K562 (cell line): ENCODE measurements around the gene SLC15A3. TPM values are rescaled to one million over a fixed set of nuclear protein-coding genes. Genes with fewer than 3 reads are reported as not detected.

ENCODE experiments used
- ATAC-seq: fragments of 200-7000 bp; cut with Tn5 transposase; 3 replicates; pipeline ENCODE4 v1.9.1; 2020; ENCODE audit warnings: moderate library complexity
- BruUV-seq: library from RNA; stranded (reverse); fragments of 400-500 nt; replicated peaks from 2 replicates; lab custom pipeline; 2021; lab: Mats Ljungman, UMichigan
- CTCF ChIA-PET: fragments of 300-600 bp; formaldehyde crosslinking; extraction: SDS; loops from one replicate; lab custom pipeline; 2021; ENCODE audit warnings: low intra/inter-chr PET ratio; lab: Yijun Ruan, JAX
- POLR2A ChIA-PET: fragments of 300-600, 350-650 bp; sonication (Branson Sonifier 250); formaldehyde crosslinking; extraction: SDS; loops from one replicate; lab custom pipeline; 2021; ENCODE audit warnings: antibody characterized with exemption, inconsistent platforms; lab: Yijun Ruan, JAX
- DNase-seq, 4 experiments: peaks; one replicate each; pipeline versions ENCODE4 v3.0.0 to v3.0.0-alpha.2; 2011 to 2018; ENCODE audit warnings: low spot score in 3 of 4, mixed read lengths in 3 of 4; ENCODE audit errors: extremely low read depth in 1 of 4
- FAIRE-seq: peaks from 2 replicates; lab custom pipeline; 2011; peaks lifted over from hg19 to GRCh38; lab: Jason Lieb, UNC
- H2AFZ ChIP-seq: 2 replicates; pipeline ENCODE4 v1.6.0; 2011; ENCODE audit warnings: low read depth, low read length, control low read depth, inconsistent platforms
- H3K27ac ChIP-seq: fragments of 200-600 bp; 3 replicates; pipeline ENCODE4 v1.8.0; 2011; ENCODE audit warnings: low read depth, mild to moderate bottlenecking, control low read depth, inconsistent platforms, low read length, moderate library complexity, mixed read lengths; ENCODE audit errors: extremely low read depth
- H3K27me3 ChIP-seq, 2 experiments: fragments of 300-600 bp in 1 of 2; 2 replicates in 1 of 2; 3 replicates in 1 of 2; pipeline versions ENCODE4 v1.6.0 to v1.8.0; 2011; ENCODE audit warnings: inconsistent platforms in 2 of 2, low read length in 2 of 2, mild to moderate bottlenecking in 1 of 2, mixed read lengths in 1 of 2, moderate library complexity in 1 of 2; ENCODE audit not compliant: control insufficient read depth in 2 of 2, insufficient read depth in 2 of 2
- H3K36me3 ChIP-seq: fragments of 300-600 bp; 3 replicates; pipeline ENCODE4 v1.8.0; 2011; ENCODE audit warnings: mild to moderate bottlenecking, low read length, inconsistent platforms; ENCODE audit not compliant: control insufficient read depth, insufficient read depth
- H3K4me1 ChIP-seq, 2 experiments: fragments of 200-600 bp in 1 of 2; replicated peaks in 1 of 2; 2 replicates in 1 of 2; 3 replicates in 1 of 2; pipeline versions ENCODE4 v1.5.1 to v1.8.0; 2011; ENCODE audit warnings: inconsistent platforms in 2 of 2, low read length in 2 of 2, mild to moderate bottlenecking in 1 of 2, mixed read lengths in 1 of 2, moderate library complexity in 1 of 2; ENCODE audit not compliant: control insufficient read depth in 2 of 2, insufficient read depth in 2 of 2
- H3K4me2 ChIP-seq: 2 replicates; pipeline ENCODE4 v1.6.1; 2011; ENCODE audit warnings: low read length, control low read depth, inconsistent platforms, mixed read lengths; ENCODE audit not compliant: insufficient read depth
- H3K4me3 ChIP-seq: fragments of 200-600 bp; sonication (generic), shearing (Covaris generic); 2 replicates; pipeline ENCODE4 v1.5.1; 2016; ENCODE audit warnings: control low read depth, inconsistent platforms
- H3K79me2 ChIP-seq: fragments of 200-600 bp; 3 replicates; pipeline ENCODE4 v1.8.0; 2011; ENCODE audit warnings: low read length, inconsistent platforms; ENCODE audit not compliant: control insufficient read depth, insufficient read depth
- H3K9ac ChIP-seq, 2 experiments: 2 replicates each; pipeline versions ENCODE4 v1.6.0 to v1.6.1; 2011; ENCODE audit warnings: low read depth in 2 of 2, low read length in 2 of 2, control low read depth in 1 of 2, inconsistent platforms in 1 of 2, mild to moderate bottlenecking in 1 of 2, mixed read lengths in 1 of 2; ENCODE audit not compliant: insufficient read depth in 1 of 2
- H3K9me1 ChIP-seq: one replicate; pipeline ENCODE4 v1.6.0; 2011; ENCODE audit warnings: inconsistent platforms, mild to moderate bottlenecking, low read length, moderate library complexity; ENCODE audit not compliant: control insufficient read depth, insufficient read depth
- H3K9me3 ChIP-seq: replicated peaks from 2 replicates; pipeline ENCODE4 v1.5.1; 2011; ENCODE audit warnings: low read depth, low read length, inconsistent platforms; ENCODE audit not compliant: control insufficient read depth, insufficient read depth
- H4K20me1 ChIP-seq: replicated peaks from 2 replicates; pipeline ENCODE4 v1.6.1; 2011; ENCODE audit warnings: low read length, inconsistent platforms, mixed read lengths; ENCODE audit not compliant: control insufficient read depth, insufficient read depth
- CREM ChIP-seq: IDR thresholded peaks from 2 replicates; pipeline ENCODE4 v1.6.1; 2014; ENCODE audit warnings: antibody characterized with exemption, low read depth
- KDM5B ChIP-seq: fragments of 200-600 bp; sonication (generic); IDR thresholded peaks from 2 replicates; pipeline ENCODE4 v1.6.1; 2012; ENCODE audit warnings: low read depth, mild to moderate bottlenecking, moderate library complexity, low read length, control low read depth, inconsistent platforms; ENCODE audit not compliant: insufficient replicate concordance
- NR2F6 ChIP-seq: fragments of 450-650 bp; formaldehyde crosslinking; IDR thresholded peaks from 2 replicates; pipeline ENCODE4 v1.4.0; 2020; ENCODE audit warnings: mild to moderate bottlenecking
- SRSF9 ChIP-seq: fragments of 200-400 bp; formaldehyde crosslinking; IDR thresholded peaks from 2 replicates; pipeline ENCODE4 v1.6.1; 2017; ENCODE audit warnings: low read depth, low read length, borderline replicate concordance
- ZNF583 ChIP-seq: fragments of 250-450 bp; sonication (Bioruptor Pico); IDR thresholded peaks from 2 replicates; pipeline ENCODE4 v1.4.0; 2020
- WGBS: fragments of 100-300 bp; shearing (Covaris generic); methylation state at CpG from one replicate; pipeline ENCODE4 v1.1.6; 2016; ENCODE audit warnings: low coverage, mixed read lengths; ENCODE audit not compliant: insufficient coverage; ENCODE audit errors: missing lambda C conversion rate; 5-methylcytosine and 5-hydroxymethylcytosine counted together
- in situ Hi-C: fragments of 300-500 bp; cut with MboI; formaldehyde crosslinking; loops from 4 replicates; pipeline ENCODE4 v1.15.0; 2018; ENCODE audit warnings: inconsistent platforms, mixed read lengths
- intact Hi-C: fragments of 100-400 bp; cut with micrococcal nuclease; formaldehyde crosslinking; loops from 2 replicates; pipeline ENCODE4 v1.14.2; 2022
- polyA plus RNA-seq, 8 experiments: library from polyadenylated mRNA; depleted of rRNA in 4 of 8; stranded (reverse) in 5 of 8; unstranded in 3 of 8; fragments of >200 nt; fragmentation: Nextera tagmentation in 2 of 8; fragmentation: Illumina TruSeq in 1 of 8; extraction: Ambion mirVana in 2 of 8; extraction: Trizol in 1 of 8; gene quantifications; 2 replicates each; pipeline versions ENCODE4 v1.2.1 to v1.2.3, GENCODE V29; 2011 to 2014; ENCODE audit warnings: inconsistent platforms in 1 of 8, missing spikeins in 1 of 8
- total RNA-seq, 7 experiments: library from RNA; depleted of rRNA in 6 of 7; stranded (reverse); fragments of >200 nt in 6 of 7; fragmentation: Illumina TruSeq in 2 of 7; extraction: Trizol in 2 of 7; gene quantifications; 2 replicates each; pipeline versions ENCODE4 v1.2.1 to v1.2.3, GENCODE V29; 2011 to 2021; ENCODE audit warnings: low replicate concordance in 1 of 7
- TF ChIP-seq, protein P1 (sequence below): fragments of 450-650 bp; formaldehyde crosslinking; IDR thresholded peaks from 2 replicates; pipeline ENCODE4 v1.4.0; 2020; ENCODE audit warnings: mild to moderate bottlenecking, moderate library complexity
- TF ChIP-seq, protein P2 (sequence below): sonication (generic); formaldehyde crosslinking; IDR thresholded peaks from 2 replicates; pipeline ENCODE4 v1.8.0; 2023; ENCODE audit warnings: mild to moderate bottlenecking, missing genetic modification reagents
- TF ChIP-seq, protein P3 (sequence below): sonication (generic); formaldehyde crosslinking; IDR thresholded peaks from 2 replicates; pipeline ENCODE4 v1.5.0; 2020; ENCODE audit warnings: missing genetic modification reagents

SLC15A3 gene
- total and polyA plus RNA-seq, 9 of the 15 experiments (the other 6 are each of a cell fraction or from before 2014, with no cell fraction given): 0.07 to 0.27 TPM; not detected in 7

DNA sequence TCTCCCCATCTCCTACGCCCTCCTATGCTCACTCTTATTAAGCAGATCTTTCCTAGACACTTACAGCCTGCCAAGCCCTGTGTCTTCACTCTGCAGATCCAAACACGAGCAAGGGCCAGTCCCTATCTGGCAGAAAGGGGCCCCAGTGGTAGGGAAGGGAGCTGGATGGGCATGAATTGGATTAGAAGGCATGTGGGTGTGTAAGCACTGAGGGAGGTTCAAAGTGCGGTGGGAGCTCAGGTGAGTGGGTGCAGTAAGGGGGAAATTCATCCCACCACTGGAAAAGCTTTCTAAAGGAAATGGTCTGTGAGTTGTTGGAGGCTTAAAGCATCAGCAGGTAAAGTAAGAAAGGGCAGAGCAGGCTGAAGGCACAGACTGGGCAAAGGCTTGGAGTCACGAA, 22.2 kb downstream of the SLC15A3 start:
- Histone ChIP-seq H4K20me1 (0 out of 2 replicates have a peak, but pooled peaks cover 13% of the 10 kb centered on the region), H3K4me2 (no peak overlapping the region), H3K9me1 (no peaks in the 10 kb centered on the region), H2AFZ (no peak overlapping the region), H3K79me2 (no peaks in the 10 kb centered on the region), H3K27me3 (peaks cover 73 to 96% of the 10 kb centered on the region in 2 experiments), H3K9ac (no peak overlapping the region), H3K4me1 (peaks cover 0 to 26% of the 10 kb centered on the region in 2 experiments; a peak in 2 of 5 replicates), H3K36me3 (no peaks in the 10 kb centered on the region), H3K9me3 (no peaks in the 10 kb centered on the region), H3K27ac (no peak overlapping the region), H3K4me3 (no peak overlapping the region)
- ATAC-seq (no peak), FAIRE-seq (no peak), DNase-seq (no peak)
- WGBS: 0% methylated on average over 4 of the region's 4 CpGs
- ChIA-PET POLR2A (interaction anchor here (0.9 to 1.4 kb wide), 3 partner anchors 13 to 210 kb away, joined by 3 to 4 read pairs (median 3); no protein-coding TSS in a partner anchor), CTCF (no interaction called here)
- BruUV-seq: no TSS peak
- in situ Hi-C loops (no loop called here), intact Hi-C loops (no loop called here)
- no peak for TF ChIP-seq KDM5B
- no peak for TF ChIP-seq SRSF9
- TF ChIP-seq, protein P1, sequence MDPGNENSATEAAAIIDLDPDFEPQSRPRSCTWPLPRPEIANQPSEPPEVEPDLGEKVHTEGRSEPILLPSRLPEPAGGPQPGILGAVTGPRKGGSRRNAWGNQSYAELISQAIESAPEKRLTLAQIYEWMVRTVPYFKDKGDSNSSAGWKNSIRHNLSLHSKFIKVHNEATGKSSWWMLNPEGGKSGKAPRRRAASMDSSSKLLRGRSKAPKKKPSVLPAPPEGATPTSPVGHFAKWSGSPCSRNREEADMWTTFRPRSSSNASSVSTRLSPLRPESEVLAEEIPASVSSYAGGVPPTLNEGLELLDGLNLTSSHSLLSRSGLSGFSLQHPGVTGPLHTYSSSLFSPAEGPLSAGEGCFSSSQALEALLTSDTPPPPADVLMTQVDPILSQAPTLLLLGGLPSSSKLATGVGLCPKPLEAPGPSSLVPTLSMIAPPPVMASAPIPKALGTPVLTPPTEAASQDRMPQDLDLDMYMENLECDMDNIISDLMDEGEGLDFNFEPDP (CRISPR knock-in tag): no peak
- TF ChIP-seq, protein P2, sequence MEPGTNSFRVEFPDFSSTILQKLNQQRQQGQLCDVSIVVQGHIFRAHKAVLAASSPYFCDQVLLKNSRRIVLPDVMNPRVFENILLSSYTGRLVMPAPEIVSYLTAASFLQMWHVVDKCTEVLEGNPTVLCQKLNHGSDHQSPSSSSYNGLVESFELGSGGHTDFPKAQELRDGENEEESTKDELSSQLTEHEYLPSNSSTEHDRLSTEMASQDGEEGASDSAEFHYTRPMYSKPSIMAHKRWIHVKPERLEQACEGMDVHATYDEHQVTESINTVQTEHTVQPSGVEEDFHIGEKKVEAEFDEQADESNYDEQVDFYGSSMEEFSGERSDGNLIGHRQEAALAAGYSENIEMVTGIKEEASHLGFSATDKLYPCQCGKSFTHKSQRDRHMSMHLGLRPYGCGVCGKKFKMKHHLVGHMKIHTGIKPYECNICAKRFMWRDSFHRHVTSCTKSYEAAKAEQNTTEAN: no peak
- TF ChIP-seq, protein P3, sequence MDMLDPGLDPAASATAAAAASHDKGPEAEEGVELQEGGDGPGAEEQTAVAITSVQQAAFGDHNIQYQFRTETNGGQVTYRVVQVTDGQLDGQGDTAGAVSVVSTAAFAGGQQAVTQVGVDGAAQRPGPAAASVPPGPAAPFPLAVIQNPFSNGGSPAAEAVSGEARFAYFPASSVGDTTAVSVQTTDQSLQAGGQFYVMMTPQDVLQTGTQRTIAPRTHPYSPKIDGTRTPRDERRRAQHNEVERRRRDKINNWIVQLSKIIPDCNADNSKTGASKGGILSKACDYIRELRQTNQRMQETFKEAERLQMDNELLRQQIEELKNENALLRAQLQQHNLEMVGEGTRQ: no peak
- no peak for TF ChIP-seq ZNF583 (CRISPR knock-in tag)
- no peak for TF ChIP-seq CREM
- no peak for TF ChIP-seq NR2F6 (CRISPR knock-in tag)
